UCSD-AML1 (cell line): Measurements from ENCODE around the gene UPF2.
A peak's percentile ranks its signal among the peaks of the same experiment; 100 is the strongest.
"Not testable (repeated sequence)": the region's sequence is repeated elsewhere in the genome, so short reads cannot be mapped to it uniquely, and the experiment has no call there.

Source experiments
- DNase-seq: peaks from one replicate; lab custom pipeline; 2025; ENCODE audit not compliant: unreplicated experiment; lab: John Stamatoyannopoulos, UW

Gene UPF2

GRCh38 chr10:12045596-12045995 lies 3.0 kb upstream of the UPF2 start:
- no peak for DNase-seq

GRCh38 chr10:12042409-12042796 lies 206 bp downstream of the UPF2 start:
- peak; percentile 64 for DNase-seq

DNA sequence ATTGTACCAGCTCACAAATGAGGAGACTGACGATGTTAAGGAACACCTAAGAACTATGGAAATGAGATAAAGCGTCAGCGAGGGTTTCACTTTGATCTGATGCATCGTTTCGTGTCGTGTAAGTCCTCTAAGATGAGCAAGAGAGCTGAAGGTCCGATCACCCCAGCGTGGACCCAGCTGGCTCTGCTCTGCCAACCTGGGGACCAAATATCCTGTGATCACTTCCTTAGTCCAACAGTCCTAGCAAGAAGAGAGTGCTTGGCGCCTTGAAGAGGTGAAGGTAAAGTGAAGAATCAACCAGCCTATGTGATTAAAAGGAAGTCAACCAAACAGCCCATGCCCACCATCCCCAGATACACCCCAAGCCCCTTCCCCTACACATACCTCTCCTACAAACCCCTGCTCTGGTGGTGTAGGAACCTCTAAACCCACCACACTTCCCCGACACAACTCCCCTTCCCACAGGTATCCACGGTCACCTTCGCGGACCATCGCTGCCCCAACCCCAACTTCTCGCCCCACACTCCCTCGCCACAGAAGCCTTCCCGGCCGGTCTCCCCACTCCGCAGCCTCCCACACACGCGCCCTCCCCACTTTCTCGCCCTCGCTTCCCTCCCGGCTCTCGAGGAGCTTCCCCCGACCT lies 722 bp downstream of the UPF2 start:
- peak; percentile 42 for DNase-seq

GRCh38 chr10:12036073-12036655 lies 6.4 kb downstream of the UPF2 start:
- no peak for DNase-seq

- DNase-seq = no peak
Observed at GRCh38 chr10:12031404-12031803, 11.2 kb downstream of the UPF2 start.

DNA sequence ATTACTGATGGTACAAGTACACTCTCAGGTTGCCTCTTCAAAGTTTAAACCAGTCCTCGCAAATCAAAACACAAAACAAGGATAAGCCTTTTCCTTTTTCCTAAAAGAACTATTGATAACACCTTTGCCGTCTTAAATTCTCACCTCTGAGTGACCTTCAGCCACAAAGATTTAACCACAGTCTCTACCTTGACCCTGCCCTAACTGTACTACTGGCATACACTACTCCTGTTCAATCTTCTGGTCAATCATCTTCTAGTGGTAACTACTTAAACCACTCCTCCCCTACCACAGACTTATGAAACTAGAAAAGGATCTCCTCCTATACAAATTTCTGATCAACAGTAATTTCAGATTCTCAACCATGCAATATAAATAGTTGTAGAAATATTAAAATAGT lies 15.1 kb downstream of the UPF2 start:
- no peak for DNase-seq

DNA sequence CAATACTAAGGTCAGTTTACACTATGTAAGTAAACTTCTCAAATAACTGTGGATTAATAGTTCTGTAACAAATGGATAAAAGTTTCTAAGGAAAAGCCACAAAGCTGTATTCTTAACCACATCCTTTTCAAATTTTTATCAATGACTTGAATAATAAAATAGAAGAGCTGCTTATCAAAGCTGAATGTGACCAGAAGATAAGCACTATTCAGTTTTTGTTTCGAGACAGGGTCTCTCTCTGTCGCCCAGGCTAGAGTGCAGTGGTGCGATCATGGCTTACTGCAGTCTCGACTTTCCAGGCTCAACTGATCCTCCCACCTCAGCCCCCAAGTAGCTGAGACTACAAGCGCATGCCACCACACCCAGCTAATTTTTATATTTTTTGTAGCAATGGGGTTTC lies 17.0 kb downstream of the UPF2 start:
- no peak for DNase-seq

- DNase-seq = no peak
Observed at GRCh38 chr10:12022580-12023257, 19.9 kb downstream of the UPF2 start.

DNA sequence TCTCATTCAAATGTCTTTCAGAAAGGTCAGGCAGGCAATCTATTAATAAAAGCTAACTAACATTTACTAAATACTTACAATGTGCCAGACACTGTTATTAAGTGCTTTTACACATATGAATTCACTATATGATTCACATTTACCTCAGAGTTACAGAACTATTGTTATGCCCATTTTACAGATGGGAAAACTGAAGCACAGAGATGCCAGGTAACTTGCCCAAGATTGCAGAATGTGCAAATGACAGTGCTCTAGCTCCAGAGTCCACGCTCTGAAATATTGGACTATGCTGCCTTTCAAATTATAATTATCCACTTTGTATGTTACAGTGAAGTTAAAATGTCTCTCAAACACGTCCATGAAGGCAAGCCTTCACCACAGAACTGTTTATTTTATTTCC lies 22.0 kb downstream of the UPF2 start:
- DNase-seq = no peak

DNA sequence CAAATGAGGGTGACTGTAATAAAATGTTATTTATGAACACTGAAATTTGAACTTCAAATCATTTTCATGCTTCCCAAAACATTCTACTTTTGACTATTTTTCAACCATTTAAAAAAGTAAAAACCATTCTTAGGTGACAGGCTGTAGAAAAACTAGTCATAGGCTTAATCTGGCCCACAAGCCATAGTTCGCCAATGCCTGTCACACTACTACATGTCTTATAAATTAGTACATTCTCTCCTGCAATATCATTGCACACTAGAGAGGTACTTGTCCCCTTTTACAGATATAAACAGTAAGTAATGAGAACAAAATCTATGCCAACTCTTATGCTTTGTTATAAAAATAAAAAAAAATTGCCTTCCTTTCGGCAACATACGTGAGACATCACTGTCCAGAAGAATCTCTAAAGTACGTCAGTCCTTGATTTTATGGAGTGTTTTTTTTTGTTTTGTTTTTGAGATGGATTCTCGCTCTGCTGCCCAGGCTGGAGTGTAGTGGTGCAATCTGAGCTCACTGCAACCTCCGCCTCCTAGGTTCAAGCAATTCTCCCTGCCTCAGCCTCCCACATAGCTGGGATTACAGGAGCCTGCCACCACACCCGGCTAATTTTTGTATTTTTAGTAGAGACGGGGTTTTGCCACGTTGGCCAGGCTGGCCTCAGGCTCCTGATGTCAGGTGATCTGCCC lies 23.2 kb downstream of the UPF2 start:
- DNase-seq = no peak

GRCh38 chr10:12018438-12019282 lies 23.9 kb downstream of the UPF2 start:
- no peak for DNase-seq

GRCh38 chr10:12013926-12014325 lies 28.7 kb downstream of the UPF2 start:
- no peak for DNase-seq

DNA sequence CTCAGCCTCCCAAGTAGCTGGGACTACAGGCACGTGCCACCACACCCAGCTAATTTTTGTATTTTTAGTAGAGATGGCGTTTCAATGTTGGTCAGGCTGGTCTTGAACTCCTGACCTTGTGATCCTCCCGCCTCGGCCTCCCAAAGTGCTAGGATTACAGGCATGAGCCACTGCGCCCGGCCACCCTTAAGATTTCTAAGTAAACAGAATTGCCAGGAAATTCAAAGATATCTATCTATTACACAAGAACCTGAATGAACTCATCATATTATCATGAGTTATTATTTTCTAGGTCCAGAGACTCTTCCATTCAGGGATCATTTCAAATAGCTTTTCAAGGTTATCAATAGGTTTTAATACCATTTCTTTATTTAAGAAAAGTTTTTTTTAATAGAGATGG lies 29.2 kb downstream of the UPF2 start:
- not testable (repeated sequence) for DNase-seq

DNA sequence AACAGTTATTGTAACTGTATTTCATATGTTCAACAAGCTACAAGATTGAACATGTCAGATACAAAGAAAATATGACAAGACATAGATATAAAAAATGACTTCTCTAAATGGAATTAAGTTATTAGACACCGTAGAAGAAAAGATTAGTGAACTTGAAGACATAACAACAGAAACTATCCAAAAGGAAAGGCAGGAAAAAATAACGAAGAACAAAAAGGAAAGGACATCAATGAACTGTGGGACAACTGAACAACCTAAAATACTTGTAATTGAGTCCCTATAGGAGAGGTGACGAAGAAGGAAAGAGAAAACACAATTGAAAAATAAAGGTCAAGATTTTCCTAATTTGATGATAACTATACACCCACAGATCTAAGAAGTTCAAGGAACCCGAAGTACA lies 32.3 kb downstream of the UPF2 start:
- DNase-seq = no peak

DNA sequence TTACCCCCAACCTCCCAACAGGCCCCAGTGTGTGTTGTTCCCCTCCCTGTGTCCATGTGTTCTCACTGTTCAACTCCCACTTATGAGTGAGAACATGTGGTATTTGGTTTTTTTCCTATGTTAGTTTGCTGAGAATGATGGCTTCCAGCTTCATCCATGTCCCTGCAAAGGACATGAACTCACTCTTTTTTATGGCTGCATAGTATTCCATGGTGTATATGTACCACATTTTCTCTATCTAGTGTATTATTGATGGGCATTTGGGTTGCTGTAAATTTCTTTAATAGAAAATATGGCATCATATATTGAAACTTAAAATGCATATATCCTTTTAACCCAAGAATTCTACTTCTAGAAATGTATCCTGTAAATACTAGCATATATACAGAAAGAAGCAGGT lies 33.8 kb downstream of the UPF2 start:
- DNase-seq = not testable (repeated sequence)

DNA sequence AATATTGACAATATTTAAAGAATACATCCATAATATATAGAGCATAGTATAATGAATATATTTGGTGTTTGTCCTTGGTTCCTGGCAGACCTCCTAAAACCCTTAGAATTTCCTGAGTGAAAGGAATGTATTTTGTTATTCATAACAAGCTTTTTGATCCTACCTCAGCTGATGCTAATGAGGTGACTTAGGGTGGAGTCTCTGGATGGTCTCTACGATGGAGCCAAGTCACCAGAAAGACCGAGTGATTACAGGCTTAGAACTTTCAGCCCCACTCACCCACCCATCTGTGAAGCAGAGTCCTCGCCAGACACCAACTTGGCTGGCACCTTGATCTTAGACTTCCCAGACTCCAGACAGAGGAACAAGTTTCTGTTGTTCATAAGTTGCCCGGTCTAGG lies 35.9 kb downstream of the UPF2 start:
- DNase-seq = no peak

DNA sequence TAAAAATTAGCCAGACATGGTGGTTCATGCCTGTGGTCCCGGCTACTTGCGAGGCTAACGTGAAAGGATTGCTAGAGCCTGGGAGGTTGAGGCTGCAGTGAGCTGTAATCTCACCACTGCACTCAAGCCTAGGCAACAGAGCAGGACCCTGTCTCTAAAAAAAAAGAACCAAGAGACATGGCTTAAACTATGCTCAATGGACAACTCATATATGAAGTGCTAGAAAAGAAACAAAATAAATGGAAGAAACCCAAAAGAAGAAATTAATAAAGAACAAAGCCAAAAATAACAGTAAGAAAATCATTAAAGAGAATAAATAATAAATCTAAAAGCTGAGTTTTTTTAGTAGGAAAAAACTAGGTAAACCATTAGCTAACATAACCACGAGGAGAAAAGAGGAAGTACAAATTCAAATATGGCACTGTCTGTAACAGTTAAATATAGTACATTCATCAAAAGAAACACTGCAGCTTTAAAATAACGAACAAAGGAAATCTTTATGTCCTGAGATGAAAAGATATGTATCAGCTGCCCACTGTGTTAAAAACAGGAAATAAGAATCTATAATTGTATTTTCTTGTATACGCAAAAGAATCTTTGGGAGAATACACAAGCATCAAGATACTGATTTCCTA lies 48.7 kb downstream of the UPF2 start:
- DNase-seq = no peak

- no peak for DNase-seq
Observed at GRCh38 chr10:11988924-11989323, 53.7 kb downstream of the UPF2 start.

DNA sequence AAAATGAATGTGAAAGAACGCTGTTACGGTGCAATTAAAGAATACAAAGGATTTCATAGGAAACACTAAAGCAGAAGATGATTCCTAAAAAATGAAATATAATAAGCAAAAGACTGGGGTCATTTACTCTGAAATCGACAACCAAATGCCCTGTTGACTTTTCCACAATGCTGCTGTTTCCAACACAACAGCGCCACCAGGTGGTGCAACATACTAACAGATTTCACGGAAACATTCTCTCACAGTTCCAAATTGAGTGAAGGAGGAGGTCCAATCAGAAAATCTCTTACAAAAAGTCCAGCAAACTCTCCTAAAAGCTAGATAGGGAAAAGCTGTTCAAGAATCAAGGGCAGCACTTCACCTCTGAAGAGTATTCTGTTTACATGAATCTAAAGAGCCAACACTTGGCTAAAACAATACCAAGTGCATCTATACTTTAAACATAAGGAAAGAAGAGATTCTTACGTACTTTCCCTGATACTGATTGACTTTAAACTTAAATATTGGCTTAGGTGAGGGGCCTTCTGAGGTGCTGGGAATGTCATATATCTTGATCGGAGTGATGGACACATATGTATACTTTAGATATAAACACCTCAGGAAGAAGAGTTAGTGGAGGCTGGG lies 55.9 kb downstream of the UPF2 start:
- peak; percentile 67 for DNase-seq

GRCh38 chr10:11982253-11982652 lies 60.4 kb downstream of the UPF2 start:
- DNase-seq = no peak
